ENCODE data around the gene AARS1. TPM values are rescaled to one million over a fixed set of nuclear protein-coding genes. Genes with fewer than 3 reads are reported as not detected.
A peak's percentile ranks its signal among the peaks of the same experiment; 100 is the strongest.
"Not testable (repeated sequence)": the region's sequence is repeated elsewhere in the genome, so short reads cannot be mapped to it uniquely, and the experiment has no call there.

AARS1 gene
- total and polyA plus RNA-seq, 7 donors = 19.8 to 80.0 (median 58.1) TPM

- H3K27me3 ChIP-seq = no peaks in the 10 kb centered on the region
- H3K9me3 ChIP-seq = no peaks in the 10 kb centered on the region
- TF ChIP-seq POLR2AphosphoS5 (IDR thresholded peaks at IDR 0.05) (no peak), EP300 (IDR thresholded peaks at IDR 0.05) (no peak), POLR2A (IDR thresholded peaks at IDR 0.05) (no peak)
- TF ChIP-seq, protein P1, sequence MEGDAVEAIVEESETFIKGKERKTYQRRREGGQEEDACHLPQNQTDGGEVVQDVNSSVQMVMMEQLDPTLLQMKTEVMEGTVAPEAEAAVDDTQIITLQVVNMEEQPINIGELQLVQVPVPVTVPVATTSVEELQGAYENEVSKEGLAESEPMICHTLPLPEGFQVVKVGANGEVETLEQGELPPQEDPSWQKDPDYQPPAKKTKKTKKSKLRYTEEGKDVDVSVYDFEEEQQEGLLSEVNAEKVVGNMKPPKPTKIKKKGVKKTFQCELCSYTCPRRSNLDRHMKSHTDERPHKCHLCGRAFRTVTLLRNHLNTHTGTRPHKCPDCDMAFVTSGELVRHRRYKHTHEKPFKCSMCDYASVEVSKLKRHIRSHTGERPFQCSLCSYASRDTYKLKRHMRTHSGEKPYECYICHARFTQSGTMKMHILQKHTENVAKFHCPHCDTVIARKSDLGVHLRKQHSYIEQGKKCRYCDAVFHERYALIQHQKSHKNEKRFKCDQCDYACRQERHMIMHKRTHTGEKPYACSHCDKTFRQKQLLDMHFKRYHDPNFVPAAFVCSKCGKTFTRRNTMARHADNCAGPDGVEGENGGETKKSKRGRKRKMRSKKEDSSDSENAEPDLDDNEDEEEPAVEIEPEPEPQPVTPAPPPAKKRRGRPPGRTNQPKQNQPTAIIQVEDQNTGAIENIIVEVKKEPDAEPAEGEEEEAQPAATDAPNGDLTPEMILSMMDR (IDR thresholded peaks at IDR 0.05) = no peak
- H3K4me1 ChIP-seq = no peaks in the 10 kb centered on the region
- no peak overlapping the region for H3K4me3 ChIP-seq
- DNase-seq = no peak
- intact Hi-C loops (cut with DNase I) = no loop called here
- no peak overlapping the region for H3K27ac ChIP-seq
- H3K36me3 ChIP-seq = peaks cover 19 to 98% (median 43%) of the 10 kb centered on the region in 4 donors
- WGBS, 2 donors = 93% methylated on average over 7 of the region's 7 CpGs
These were observed 35.9 kb upstream of the AARS1 start for GRCh38 chr16:70324998-70325747.

- H3K36me3 ChIP-seq = peaks cover 16 to 97% (median 55%) of the 10 kb centered on the region in 4 donors
- intact Hi-C loops (cut with DNase I) = no loop called here
- no peaks in the 10 kb centered on the region for H3K27me3 ChIP-seq
- no peak overlapping the region for H3K27ac ChIP-seq
- WGBS, 2 donors = 98 to 99% methylated on average over 5 of the region's 5 CpGs
- H3K4me1 ChIP-seq = no peaks in the 10 kb centered on the region
- no peaks in the 10 kb centered on the region for H3K9me3 ChIP-seq
- TF ChIP-seq POLR2A (IDR thresholded peaks at IDR 0.05) = no peak
- no peak for TF ChIP-seq EP300 (IDR thresholded peaks at IDR 0.05)
- TF ChIP-seq, protein P1 (IDR thresholded peaks at IDR 0.05) = no peak
- TF ChIP-seq POLR2AphosphoS5 (IDR thresholded peaks at IDR 0.05) = no peak
- peak; percentile 40 for DNase-seq
- H3K4me3 ChIP-seq = no peak overlapping the region
These were observed 30.8 kb upstream of the AARS1 start for GRCh38 chr16:70320121-70320520.

- intact Hi-C loops (cut with DNase I); H3K9me3 ChIP-seq; H3K27ac ChIP-seq; H3K36me3 ChIP-seq; H3K27me3 ChIP-seq; H3K4me3 ChIP-seq; H3K4me1 ChIP-seq: not testable (repeated sequence)
- 95 to 98% methylated on average over 2 of the region's 2 CpGs for WGBS, 2 donors
- DNase-seq = peak; percentile 20
These were observed 18.4 kb upstream of the AARS1 start for GRCh38 chr16:70307726-70308125.

DNA sequence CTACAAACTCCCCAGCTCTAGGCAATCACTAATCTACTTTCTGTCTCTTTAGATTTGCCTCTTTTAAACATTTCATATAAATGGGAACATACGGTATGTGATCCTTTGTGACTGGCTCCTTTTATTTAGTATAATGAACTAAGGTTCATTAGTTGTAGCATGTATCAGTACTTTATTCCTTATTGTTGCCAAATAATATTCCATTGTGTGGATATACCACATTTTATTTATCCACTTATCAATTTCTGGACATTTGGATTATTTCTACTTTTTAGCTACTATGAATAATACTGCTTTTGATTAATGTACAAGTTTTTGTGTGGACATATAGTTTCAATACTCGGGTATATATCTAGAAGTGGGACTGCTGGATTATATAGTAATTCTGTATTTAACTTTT is 17.6 kb upstream of the AARS1 start:
- WGBS, 2 donors = 94 to 95% methylated on average over 2 of the region's 2 CpGs
- Histone ChIP-seq H3K36me3 (peaks cover 0 to 5% (median 0%) of the 10 kb centered on the region in 4 donors), H3K4me1 (peaks cover 0 to 4% (median 1%) of the 10 kb centered on the region in 4 donors), H3K9me3 (no peaks in the 10 kb centered on the region), H3K4me3 (no peak overlapping the region), H3K27me3 (no peaks in the 10 kb centered on the region), H3K27ac (no peak overlapping the region)
- no peak for DNase-seq
- intact Hi-C loops (cut with DNase I) = no loop called here
- TF ChIP-seq POLR2AphosphoS5 (IDR thresholded peaks at IDR 0.05) = no peak
- TF ChIP-seq EP300 (IDR thresholded peaks at IDR 0.05) = no peak
- no peak for TF ChIP-seq POLR2A (IDR thresholded peaks at IDR 0.05)
- TF ChIP-seq, protein P1 (IDR thresholded peaks at IDR 0.05) = no peak

- Histone ChIP-seq H3K27ac (no peak overlapping the region), H3K36me3 (peaks cover 0 to 17% (median 0%) of the 10 kb centered on the region in 4 donors), H3K9me3 (peaks cover 0 to 3% (median 0%) of the 10 kb centered on the region in 4 donors), H3K4me3 (no peak overlapping the region), H3K27me3 (no peaks in the 10 kb centered on the region), H3K4me1 (peaks cover 0 to 8% (median 5%) of the 10 kb centered on the region in 4 donors)
- TF ChIP-seq EP300 (IDR thresholded peaks at IDR 0.05) = no peak
- TF ChIP-seq POLR2A (IDR thresholded peaks at IDR 0.05) = no peak
- TF ChIP-seq, protein P1 (IDR thresholded peaks at IDR 0.05) = no peak
- TF ChIP-seq POLR2AphosphoS5 (IDR thresholded peaks at IDR 0.05) = no peak
- 77 to 78% methylated on average over 3 of the region's 3 CpGs for WGBS, 2 donors
- DNase-seq = no peak
- intact Hi-C loops (cut with DNase I) = no loop called here
These were observed 15.7 kb upstream of the AARS1 start for GRCh38 chr16:70304892-70305448.

Measured in sigmoid colon (tissue), 7 donors.